GM21447 (cell line): ENCODE results near the gene WDR19.
"Not testable (repeated sequence)": the region's sequence is repeated elsewhere in the genome, so short reads cannot be mapped to it uniquely, and the experiment has no call there.

Source experiments
- ATAC-seq: cut with Tn5 transposase; IDR thresholded peaks from one replicate; pipeline ENCODE4 v1.9.1; 2021; ENCODE audit not compliant: unreplicated experiment

WDR19 gene

GRCh38 chr4:39181905-39182638, at the start of gene WDR19:
Gene WDR19, plus strand, starts transcription at chr4:39182529. Its CDS starts 29 bp downstream, at chr4:39182558.
- ATAC-seq, result peak; percentile 98

GRCh38 chr4:39133623-39134022, 48.7 kb upstream of the WDR19 start:
- ATAC-seq, result no peak

GRCh38 chr4:39134683-39135306, 47.5 kb upstream of the WDR19 start:
- ATAC-seq, result no peak

- not testable (repeated sequence) for ATAC-seq
These were observed 44.1 kb upstream of the WDR19 start for GRCh38 chr4:39138227-39138626.

- no peak for ATAC-seq
These were observed 36.1 kb upstream of the WDR19 start for GRCh38 chr4:39146211-39146610.

GRCh38 chr4:39154009-39154408, 28.3 kb upstream of the WDR19 start:
- ATAC-seq, result no peak

GRCh38 chr4:39157520-39157919, 24.8 kb upstream of the WDR19 start:
- no peak for ATAC-seq

- no peak for ATAC-seq
These were observed 16.2 kb upstream of the WDR19 start for GRCh38 chr4:39166177-39166576.

- ATAC-seq, result no peak
These were observed 15.7 kb upstream of the WDR19 start for GRCh38 chr4:39166669-39167068.

GRCh38 chr4:39169426-39169825, 12.9 kb upstream of the WDR19 start:
- no peak for ATAC-seq

GRCh38 chr4:39170301-39170700, 12.0 kb upstream of the WDR19 start:
- no peak for ATAC-seq

GRCh38 chr4:39178706-39179105, 3.6 kb upstream of the WDR19 start:
- no peak for ATAC-seq

GRCh38 chr4:39179681-39180080, 2.6 kb upstream of the WDR19 start:
- ATAC-seq, result no peak

GRCh38 chr4:39180629-39181028, 1.7 kb upstream of the WDR19 start:
- ATAC-seq, result not testable (repeated sequence)

- no peak for ATAC-seq
These were observed 817 bp upstream of the WDR19 start for GRCh38 chr4:39181520-39181904.

GRCh38 chr4:39201963-39202362, 19.6 kb downstream of the WDR19 start:
- ATAC-seq, result no peak

GRCh38 chr4:39204543-39204942, 22.2 kb downstream of the WDR19 start:
- ATAC-seq, result no peak

- no peak for ATAC-seq
These were observed 22.7 kb downstream of the WDR19 start for GRCh38 chr4:39205000-39205399.

GRCh38 chr4:39205476-39205875, 23.1 kb downstream of the WDR19 start:
- no peak for ATAC-seq

- no peak for ATAC-seq
These were observed 45.6 kb downstream of the WDR19 start for GRCh38 chr4:39227906-39228305.

GRCh38 chr4:39228377-39228776, 46.0 kb downstream of the WDR19 start:
- no peak for ATAC-seq

GRCh38 chr4:39230462-39230861, 48.1 kb downstream of the WDR19 start:
- ATAC-seq, result no peak

- ATAC-seq, result no peak
These were observed 49.3 kb downstream of the WDR19 start for GRCh38 chr4:39231660-39232059.
